Activated CD8-positive, alpha-beta T cell treated with anti-CD3 and anti-CD28 coated beads for 36 hours (primary cell): ENCODE measurements around the gene OR2M7. TPM values are rescaled to one million over a fixed set of nuclear protein-coding genes. Genes with fewer than 3 reads are reported as not detected.
"Not testable (repeated sequence)": the region's sequence is repeated elsewhere in the genome, so short reads cannot be mapped to it uniquely, and the experiment has no call there.

Experiments used
- ATAC-seq: fragments of 200-7000 bp; cut with Tn5 transposase; one replicate; pipeline ENCODE4 v1.10.0; 2021; ENCODE audit warnings: mild to moderate bottlenecking, moderate library complexity
- CTCF ChIA-PET: fragments of 350-600 bp; sonication (Branson Sonifier 250); formaldehyde crosslinking; loops from one replicate; lab custom pipeline; 2021; ENCODE audit warnings: antibody characterized with exemption; lab: Charles Lee
- POLR2A ChIA-PET: fragments of 350-600 bp; sonication (Branson Sonifier 250); formaldehyde crosslinking; loops from one replicate; lab custom pipeline; 2021; ENCODE audit warnings: antibody characterized with exemption; lab: Charles Lee
- DNase-seq: peaks from one replicate; pipeline ENCODE4 v3.0.0-alpha.2; 2020
- H3K27ac Mint-ChIP-seq: one replicate; pipeline ENCODE4 v1.8.0; 2021; ENCODE audit warnings: mild to moderate bottlenecking, mixed read lengths
- H3K27me3 Mint-ChIP-seq: one replicate; pipeline ENCODE4 v1.8.0; 2021; ENCODE audit warnings: mixed read lengths
- H3K36me3 Mint-ChIP-seq: one replicate; pipeline ENCODE4 v1.8.0; 2021; ENCODE audit warnings: low read depth, mixed read lengths
- H3K4me1 Mint-ChIP-seq: one replicate; pipeline ENCODE4 v1.8.0; 2021; ENCODE audit warnings: low read depth, mixed read lengths
- H3K4me3 Mint-ChIP-seq: one replicate; pipeline ENCODE4 v1.8.0; 2021; ENCODE audit warnings: mild to moderate bottlenecking, moderate library complexity, mixed read lengths
- H3K9me3 Mint-ChIP-seq: one replicate; pipeline ENCODE4 v1.8.0; 2021; ENCODE audit warnings: mixed read lengths
- CTCF ChIP-seq: fragments of 200-600 bp; IDR thresholded peaks from one replicate; pipeline ENCODE4 v1.8.0; 2022; ENCODE audit warnings: antibody characterized with exemption, mild to moderate bottlenecking
- intact Hi-C: fragments of 100-400 bp; cut with micrococcal nuclease; formaldehyde crosslinking; loops from one replicate; pipeline ENCODE4 v1.10.0; 2022
- total RNA-seq, 2 experiments: library from RNA; stranded (reverse); gene quantifications; one replicate each; pipeline ENCODE4 v1.2.3, GENCODE V29; 2021

Gene OR2M7
- total RNA-seq, 2 experiments from 2014 or later = not detected

DNA sequence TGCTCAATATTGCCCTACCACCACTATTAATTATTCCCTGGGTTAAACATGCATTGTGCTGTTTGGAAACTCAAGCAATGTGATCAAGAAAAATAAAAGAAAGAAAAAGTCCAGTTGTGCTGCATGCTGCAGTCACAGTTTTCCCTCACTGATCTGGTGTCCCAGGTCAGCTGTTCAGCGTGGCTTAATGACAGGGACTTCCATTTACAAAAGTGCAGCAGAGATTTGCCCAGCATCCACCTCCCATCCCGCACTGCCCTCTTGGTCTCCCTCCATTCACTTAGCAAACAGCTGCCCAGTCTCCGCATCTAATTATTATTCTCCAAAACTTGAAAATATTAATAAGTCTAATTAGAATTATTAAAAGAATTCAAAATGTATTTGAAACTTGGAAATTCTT, 35.0 kb upstream of the OR2M7 start:
- H3K4me3 Mint-ChIP-seq = no peak overlapping the region
- no peak for ATAC-seq
- no peaks in the 10 kb centered on the region for H3K9me3 Mint-ChIP-seq
- CTCF ChIA-PET = no interaction called here
- H3K27ac Mint-ChIP-seq = no peak overlapping the region
- no peak for DNase-seq
- H3K4me1 Mint-ChIP-seq = no peaks in the 10 kb centered on the region
- H3K36me3 Mint-ChIP-seq = no peaks in the 10 kb centered on the region
- no peak for TF ChIP-seq CTCF
- no peaks in the 10 kb centered on the region for H3K27me3 Mint-ChIP-seq
- POLR2A ChIA-PET = no interaction called here
- intact Hi-C loops = no loop called here

DNA sequence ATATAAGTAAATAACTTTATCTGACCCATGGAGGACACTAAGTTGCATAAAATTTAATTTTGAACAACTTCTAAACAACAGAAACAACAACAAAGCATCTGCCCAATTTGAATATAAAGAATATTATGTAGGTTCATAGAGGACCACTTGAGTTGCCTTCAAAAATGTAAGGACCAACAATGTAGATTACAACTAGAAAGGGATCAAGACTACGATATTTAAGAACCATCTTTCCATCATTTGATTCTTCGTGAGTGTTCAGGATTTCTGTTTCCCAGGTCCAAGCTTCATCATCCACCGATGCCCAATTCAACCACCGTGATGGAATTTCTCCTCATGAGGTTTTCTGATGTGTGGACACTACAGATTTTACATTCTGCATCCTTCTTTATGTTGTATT, 24.1 kb upstream of the OR2M7 start, which contains the start of gene OR14C36:
Gene OR14C36 (plus strand): TSS at position 301 of the 400 bp plus-strand sequence. CDS start 0 bp downstream, at position 301.
- DNase-seq (no peak), ATAC-seq (no peak)
- ChIA-PET POLR2A (no interaction called here), CTCF (no interaction called here)
- Mint-ChIP-seq H3K27ac (no peak within 1 kb of the TSS), H3K36me3 (no peaks in the 10 kb centered on the region), H3K27me3 (peaks cover 12% of the 10 kb centered on the region), H3K4me3 (no peak within 1 kb of the TSS), H3K9me3 (no peaks in the 10 kb centered on the region), H3K4me1 (no peaks in the 10 kb centered on the region)
- TF ChIP-seq CTCF = no peak
- intact Hi-C loops = no loop called here

- ChIA-PET CTCF (no interaction called here), POLR2A (no interaction called here)
- no peak for TF ChIP-seq CTCF
Measured at GRCh38 chr1:248343451-248343850, 19.1 kb upstream of the OR2M7 start.

DNA sequence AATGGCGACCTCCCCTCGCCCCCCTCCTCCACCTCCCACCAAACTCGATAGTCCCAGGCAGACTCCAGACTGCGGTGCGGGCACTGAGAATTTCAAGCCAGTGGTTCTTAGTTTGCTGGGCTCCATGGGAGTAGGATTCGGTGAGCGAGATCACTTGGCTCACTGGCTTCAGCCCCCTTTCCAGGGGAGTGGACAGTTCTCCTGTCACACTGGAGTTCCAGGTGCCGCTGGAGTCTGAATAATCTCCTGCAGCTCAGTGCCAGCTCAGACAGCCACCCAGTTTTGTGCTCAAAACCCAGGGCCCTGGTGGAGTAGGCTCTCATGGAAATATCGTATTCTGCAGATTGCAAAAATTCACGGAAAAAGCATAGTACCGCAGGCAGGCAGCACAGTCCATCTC, 7.6 kb downstream of the OR2M7 start:
- intact Hi-C loops = no loop called here
- no peak for DNase-seq
- Mint-ChIP-seq H3K4me3 (no peak overlapping the region), H3K36me3 (no peaks in the 10 kb centered on the region), H3K27ac (no peak overlapping the region), H3K27me3 (no peaks in the 10 kb centered on the region), H3K4me1 (no peaks in the 10 kb centered on the region), H3K9me3 (peaks cover 20% of the 10 kb centered on the region)
- TF ChIP-seq CTCF = no peak
- ChIA-PET POLR2A (no interaction called here), CTCF (no interaction called here)
- ATAC-seq = no peak

More at GRCh38 chr1:248343451-248343850, 19.1 kb upstream of the OR2M7 start:
- Mint-ChIP-seq H3K36me3 (no peaks in the 10 kb centered on the region), H3K4me1 (no peaks in the 10 kb centered on the region), H3K9me3 (no peaks in the 10 kb centered on the region), H3K27me3 (peaks cover 2% of the 10 kb centered on the region), H3K4me3 (no peak overlapping the region), H3K27ac (no peak overlapping the region)
- ATAC-seq (no peak), DNase-seq (no peak)
- intact Hi-C loops = no loop called here

DNA sequence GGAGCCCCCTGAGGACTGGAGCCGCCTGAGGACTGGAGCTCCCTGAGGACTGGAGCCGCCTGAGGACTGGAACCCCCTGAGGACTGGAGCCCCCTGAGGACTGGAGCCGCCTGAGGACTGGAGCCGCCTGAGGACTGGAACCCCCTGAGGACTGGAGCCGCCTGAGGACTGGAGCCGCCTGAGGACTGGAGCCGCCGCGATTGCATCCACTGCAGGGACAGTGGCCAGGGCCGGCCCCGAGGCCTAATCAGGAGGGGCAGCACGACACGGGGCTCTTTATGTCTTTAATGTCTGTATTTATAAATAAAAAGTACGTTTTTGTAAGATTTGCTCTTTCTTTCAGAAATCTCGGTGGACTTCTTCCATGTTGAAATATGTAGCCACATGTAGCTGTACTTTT, 17.6 kb downstream of the OR2M7 start:
- POLR2A ChIA-PET, ATAC-seq, intact Hi-C loops, H3K9me3 Mint-ChIP-seq, H3K36me3 Mint-ChIP-seq, H3K4me1 Mint-ChIP-seq, H3K27ac Mint-ChIP-seq, DNase-seq, H3K27me3 Mint-ChIP-seq, H3K4me3 Mint-ChIP-seq, CTCF ChIA-PET: not testable (repeated sequence)

- Mint-ChIP-seq H3K27ac (no peak overlapping the region), H3K4me1 (no peaks in the 10 kb centered on the region), H3K9me3 (no peaks in the 10 kb centered on the region), H3K36me3 (no peaks in the 10 kb centered on the region), H3K4me3 (no peak overlapping the region), H3K27me3 (no peaks in the 10 kb centered on the region)
- POLR2A ChIA-PET = no interaction called here
- DNase-seq (no peak), ATAC-seq (no peak)
- CTCF ChIA-PET = no interaction called here
- no peak for TF ChIP-seq CTCF
- intact Hi-C loops = no loop called here
Measured at GRCh38 chr1:248306103-248306502, 18.3 kb downstream of the OR2M7 start.

- intact Hi-C loops = not testable (repeated sequence)
Measured at GRCh38 chr1:248305672-248306071, 18.7 kb downstream of the OR2M7 start.

More at GRCh38 chr1:248305672-248306071, 18.7 kb downstream of the OR2M7 start:
- POLR2A ChIA-PET, H3K9me3 Mint-ChIP-seq, H3K4me1 Mint-ChIP-seq, H3K27ac Mint-ChIP-seq, CTCF ChIA-PET, ATAC-seq, DNase-seq, H3K36me3 Mint-ChIP-seq, H3K4me3 Mint-ChIP-seq, H3K27me3 Mint-ChIP-seq: not testable (repeated sequence)
